OCI-LY1 (cell line): ENCODE measurements around the gene JAKMIP1.

Experiments
- H2AFZ ChIP-seq: fragments of 200-600 bp; sonication (generic), shearing (Covaris generic); 2 replicates; pipeline ENCODE4 v1.6.0; 2014; ENCODE audit warnings: antibody characterized with exemption, mild to moderate bottlenecking, low read length
- H3F3A ChIP-seq: fragments of 200-600 bp; sonication (generic), shearing (Covaris generic); 2 replicates; pipeline ENCODE4 v1.6.0; 2014; ENCODE audit warnings: mild to moderate bottlenecking, antibody characterized with exemption, low read length, moderate library complexity; ENCODE audit not compliant: insufficient read depth
- H3K27ac ChIP-seq: fragments of 200-600 bp; sonication (generic); 2 replicates; pipeline ENCODE4 v1.5.1; 2014; ENCODE audit warnings: low read length, mixed run types, mild to moderate bottlenecking, low read depth; ENCODE audit not compliant: poor library complexity, severe bottlenecking
- H3K27me3 ChIP-seq: fragments of 200-600 bp; sonication (generic); 2 replicates; pipeline ENCODE4 v1.6.0; 2014; ENCODE audit warnings: antibody characterized with exemption, mild to moderate bottlenecking, low read length, moderate library complexity; ENCODE audit not compliant: insufficient read depth
- H3K36me3 ChIP-seq: fragments of 200-600 bp; sonication (generic); 2 replicates; pipeline ENCODE4 v1.6.1; 2014; ENCODE audit warnings: mild to moderate bottlenecking, antibody characterized with exemption, low read length, moderate library complexity, mixed read lengths; ENCODE audit not compliant: insufficient read depth
- H3K4me1 ChIP-seq: fragments of 200-600 bp; sonication (generic); 2 replicates; pipeline ENCODE4 v1.5.1; 2014; ENCODE audit warnings: mild to moderate bottlenecking, low read length, moderate library complexity; ENCODE audit not compliant: insufficient read depth, severe bottlenecking
- H3K4me2 ChIP-seq: fragments of 200-600 bp; sonication (generic), shearing (Covaris generic); 2 replicates; pipeline ENCODE4 v1.6.1; 2014; ENCODE audit warnings: low read length
- H3K4me3 ChIP-seq: fragments of 200-600 bp; sonication (generic); 2 replicates; pipeline ENCODE4 v1.5.1; 2014; ENCODE audit warnings: low read length, low read depth, mild to moderate bottlenecking, mixed read lengths; ENCODE audit not compliant: poor library complexity, severe bottlenecking
- H3K79me2 ChIP-seq: fragments of 200-600 bp; shearing (Covaris generic); 2 replicates; pipeline ENCODE4 v1.6.1; 2016; ENCODE audit warnings: mixed run types, low read length, mixed read lengths; ENCODE audit not compliant: insufficient read depth
- H3K9ac ChIP-seq: fragments of 200-600 bp; sonication (generic), shearing (Covaris generic); 2 replicates; pipeline ENCODE4 v1.6.1; 2014; ENCODE audit warnings: mild to moderate bottlenecking, low read length, mixed read lengths
- H3K9me2 ChIP-seq: fragments of 200-600 bp; sonication (generic), shearing (Covaris generic); 2 replicates; pipeline ENCODE4 v1.6.1; 2014; ENCODE audit warnings: low read depth, mild to moderate bottlenecking, low read length, mixed read lengths
- H3K9me3 ChIP-seq: fragments of 200-600 bp; shearing (Covaris generic); 2 replicates; pipeline ENCODE4 v1.6.1; 2014; ENCODE audit warnings: low read length, mixed read lengths
- H4K20me1 ChIP-seq: fragments of 200-600 bp; sonication (generic), shearing (Covaris generic); 2 replicates; pipeline ENCODE4 v1.6.0; 2016; ENCODE audit warnings: mild to moderate bottlenecking, low read length; ENCODE audit not compliant: insufficient read depth
- EZH2 ChIP-seq: fragments of 200-600 bp; sonication (generic), shearing (Covaris generic); IDR thresholded peaks from 2 replicates; pipeline ENCODE4 v1.8.0; 2017; ENCODE audit warnings: borderline replicate concordance, mixed run types, mild to moderate bottlenecking, antibody characterized with exemption, low read length, moderate library complexity, mixed read lengths
- TF ChIP-seq, protein P1 (sequence below): fragments of 200-600 bp; sonication (generic), shearing (Covaris generic); IDR thresholded peaks from 2 replicates; pipeline ENCODE4 v1.5.1; 2017; ENCODE audit warnings: mild to moderate bottlenecking, antibody characterized with exemption, low read length, moderate library complexity, mixed read lengths

Gene JAKMIP1

DNA sequence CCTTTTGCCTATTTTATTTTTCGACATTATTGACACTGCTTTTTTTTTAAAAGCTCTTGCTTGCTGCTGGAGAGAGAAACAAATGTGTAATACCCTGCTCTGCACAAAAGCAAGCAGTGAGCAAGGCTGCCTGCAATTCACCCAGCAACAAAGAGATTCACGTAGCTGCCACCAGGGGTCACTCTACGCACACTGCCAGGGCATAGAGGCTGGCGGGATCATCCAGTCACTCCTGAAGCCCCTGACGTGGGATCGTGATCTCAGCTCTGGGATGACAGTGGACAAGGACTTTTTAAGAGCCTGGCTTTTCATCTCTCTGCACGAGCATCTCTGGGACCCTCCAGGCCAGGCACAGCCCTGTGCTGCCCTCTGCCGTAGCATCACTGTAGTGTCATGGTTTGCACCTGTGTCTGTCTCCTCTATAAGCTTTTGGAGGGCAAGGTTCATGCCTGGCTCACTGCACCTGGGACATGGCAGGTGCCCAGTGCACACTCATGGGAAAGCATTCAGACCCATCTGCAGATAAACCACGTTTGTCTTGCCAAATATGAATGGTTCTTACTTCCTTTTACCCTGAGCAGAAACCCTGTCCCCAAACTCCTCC is 201.9 kb downstream of the JAKMIP1 start:
- Histone ChIP-seq H3K9me3 (no peaks in the 10 kb centered on the region), H3K27ac (no peak overlapping the region), H2AFZ (no peak overlapping the region), H3K79me2 (no peaks in the 10 kb centered on the region), H3K4me3 (no peak overlapping the region), H3K4me2 (no peak overlapping the region), H3K9me2 (no peaks in the 10 kb centered on the region), H3K4me1 (no peaks in the 10 kb centered on the region), H3F3A (no peaks in the 10 kb centered on the region), H4K20me1 (no peaks in the 10 kb centered on the region), H3K27me3 (no peaks in the 10 kb centered on the region), H3K36me3 (no peaks in the 10 kb centered on the region), H3K9ac (no peak overlapping the region)
- no peak for TF ChIP-seq EZH2
- TF ChIP-seq, protein P1, sequence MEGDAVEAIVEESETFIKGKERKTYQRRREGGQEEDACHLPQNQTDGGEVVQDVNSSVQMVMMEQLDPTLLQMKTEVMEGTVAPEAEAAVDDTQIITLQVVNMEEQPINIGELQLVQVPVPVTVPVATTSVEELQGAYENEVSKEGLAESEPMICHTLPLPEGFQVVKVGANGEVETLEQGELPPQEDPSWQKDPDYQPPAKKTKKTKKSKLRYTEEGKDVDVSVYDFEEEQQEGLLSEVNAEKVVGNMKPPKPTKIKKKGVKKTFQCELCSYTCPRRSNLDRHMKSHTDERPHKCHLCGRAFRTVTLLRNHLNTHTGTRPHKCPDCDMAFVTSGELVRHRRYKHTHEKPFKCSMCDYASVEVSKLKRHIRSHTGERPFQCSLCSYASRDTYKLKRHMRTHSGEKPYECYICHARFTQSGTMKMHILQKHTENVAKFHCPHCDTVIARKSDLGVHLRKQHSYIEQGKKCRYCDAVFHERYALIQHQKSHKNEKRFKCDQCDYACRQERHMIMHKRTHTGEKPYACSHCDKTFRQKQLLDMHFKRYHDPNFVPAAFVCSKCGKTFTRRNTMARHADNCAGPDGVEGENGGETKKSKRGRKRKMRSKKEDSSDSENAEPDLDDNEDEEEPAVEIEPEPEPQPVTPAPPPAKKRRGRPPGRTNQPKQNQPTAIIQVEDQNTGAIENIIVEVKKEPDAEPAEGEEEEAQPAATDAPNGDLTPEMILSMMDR: peak; percentile 82

DNA sequence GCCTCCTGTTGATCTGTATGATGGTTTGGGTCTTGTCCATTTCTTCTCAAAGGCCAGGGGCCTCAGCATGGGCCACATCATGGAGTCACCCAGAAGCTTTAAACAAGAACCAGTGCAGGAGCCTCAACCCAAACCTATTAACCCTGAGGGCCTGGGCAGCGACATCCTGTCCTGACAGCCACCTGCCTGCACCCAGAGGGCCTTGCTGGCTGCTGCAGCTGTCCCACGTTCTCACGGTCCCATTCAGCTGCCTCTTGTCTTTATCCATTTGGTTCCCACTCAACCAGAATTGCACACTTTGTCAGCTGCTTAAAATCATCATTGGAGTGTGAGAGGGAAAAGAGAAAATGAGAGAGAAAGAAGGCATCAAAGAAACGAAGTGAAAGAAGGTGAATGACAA is 203.7 kb downstream of the JAKMIP1 start:
- H3K9ac ChIP-seq: no peak overlapping the region

DNA sequence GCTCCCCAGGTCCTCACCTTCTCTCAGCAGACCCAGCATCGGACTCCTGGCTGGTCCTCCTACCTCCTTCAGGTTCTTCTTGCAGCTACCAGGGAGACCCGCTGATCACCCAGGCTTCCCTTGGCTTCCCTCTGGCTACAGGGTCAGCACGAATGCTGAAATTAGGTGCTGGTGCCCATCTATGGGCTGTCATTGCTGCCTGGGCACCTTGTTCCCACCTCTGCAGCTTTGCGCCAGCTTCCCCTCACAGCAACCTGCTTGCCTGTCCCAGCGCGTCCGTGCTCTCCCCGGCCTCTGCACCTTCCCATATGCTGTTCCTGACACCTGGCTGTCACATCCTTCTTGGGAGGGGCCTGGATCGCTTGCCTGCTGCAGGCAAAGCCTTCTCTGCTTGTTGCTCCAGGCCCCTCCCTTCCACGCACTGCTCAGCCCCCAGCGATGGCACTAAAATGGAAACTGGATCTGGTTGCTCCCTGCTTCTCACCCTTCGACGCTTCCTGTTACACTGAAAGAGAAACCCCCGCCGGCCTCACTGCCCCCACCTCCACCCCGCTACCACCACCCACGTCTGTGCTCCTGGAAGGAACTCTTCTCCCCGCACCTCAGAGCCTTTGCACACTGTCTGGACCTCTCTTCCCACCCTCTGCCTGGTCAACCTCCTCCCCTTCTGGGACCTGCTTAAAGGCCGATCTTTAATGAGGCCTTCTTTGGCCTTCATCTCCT is 204.3 kb downstream of the JAKMIP1 start:
- H3K9ac ChIP-seq: no peak overlapping the region
- no peaks in the 10 kb centered on the region for H3K36me3 ChIP-seq
- H4K20me1 ChIP-seq: no peaks in the 10 kb centered on the region
- H3K9me3 ChIP-seq: no peaks in the 10 kb centered on the region
- TF ChIP-seq, protein P1: no peak
- TF ChIP-seq EZH2: no peak
- H3F3A ChIP-seq: no peaks in the 10 kb centered on the region
- no peaks in the 10 kb centered on the region for H3K27me3 ChIP-seq
- no peak overlapping the region for H3K4me3 ChIP-seq
- H3K4me2 ChIP-seq: no peak overlapping the region
- H2AFZ ChIP-seq: no peak overlapping the region
- H3K9me2 ChIP-seq: no peaks in the 10 kb centered on the region
- no peaks in the 10 kb centered on the region for H3K79me2 ChIP-seq
- no peak overlapping the region for H3K27ac ChIP-seq
- no peaks in the 10 kb centered on the region for H3K4me1 ChIP-seq

More for the DNA sequence above, 203.7 kb downstream of the JAKMIP1 start:
- Histone ChIP-seq H3K4me1 (no peaks in the 10 kb centered on the region), H3K27me3 (no peaks in the 10 kb centered on the region), H3F3A (no peaks in the 10 kb centered on the region), H3K36me3 (no peaks in the 10 kb centered on the region), H3K4me3 (no peak overlapping the region), H3K79me2 (no peaks in the 10 kb centered on the region), H4K20me1 (no peaks in the 10 kb centered on the region), H3K4me2 (no peak overlapping the region), H3K9me3 (no peaks in the 10 kb centered on the region), H2AFZ (no peak overlapping the region), H3K9me2 (no peaks in the 10 kb centered on the region), H3K27ac (no peak overlapping the region)
- TF ChIP-seq, protein P1: no peak
- no peak for TF ChIP-seq EZH2
